B cell (primary cell): ENCODE data around the gene CDC25A. TPM values are rescaled to one million over a fixed set of nuclear protein-coding genes. Genes with fewer than 3 reads are reported as not detected.

Experiments used
- ATAC-seq: fragments of 200-7000 bp; cut with Tn5 transposase; one replicate; pipeline ENCODE4 v1.10.0; 2021; ENCODE audit warnings: low read depth, mild to moderate bottlenecking, moderate number of reproducible peaks, moderate library complexity
- CTCF ChIA-PET: fragments of 350-600 bp; sonication (Branson Sonifier 250); formaldehyde crosslinking; loops from one replicate; lab custom pipeline; 2021; ENCODE audit warnings: antibody characterized with exemption, inconsistent platforms; lab: Charles Lee
- POLR2A ChIA-PET: fragments of 350-600 bp; sonication (Branson Sonifier 250); formaldehyde crosslinking; loops from one replicate; lab custom pipeline; 2021; ENCODE audit warnings: antibody characterized with exemption; lab: Charles Lee
- DNase-seq: peaks from one replicate; pipeline ENCODE4 v3.0.0; 2013
- H2AFZ ChIP-seq: 2 replicates; pipeline ENCODE4 v1.6.1; 2012; ENCODE audit warnings: mild to moderate bottlenecking, low read depth, low read length; ENCODE audit not compliant: insufficient read depth, poor library complexity, severe bottlenecking
- H3K27ac ChIP-seq, 2 donors: 1 replicate in 1 of 2; 2 replicates in 1 of 2; pipeline ENCODE4 v1.5.1; 2012 to 2013; ENCODE audit warnings: low read length in 2 of 2, mild to moderate bottlenecking in 2 of 2, moderate library complexity in 1 of 2
- H3K27me3 ChIP-seq, 4 experiments: fragments of 200-600 bp in 1 of 4; sonication (generic) in 1 of 4; replicated peaks in 1 of 4; 1 replicate in 2 of 4; 2 replicates in 2 of 4; pipeline versions ENCODE4 v1.6.1 to v1.7.0; 2013 to 2016; ENCODE audit warnings: low read length in 3 of 4, mild to moderate bottlenecking in 2 of 4, mixed read lengths in 1 of 4, moderate library complexity in 1 of 4; ENCODE audit not compliant: insufficient read depth in 4 of 4, control insufficient read depth in 3 of 4; ENCODE audit errors: control extremely low read depth in 1 of 4
- H3K36me3 ChIP-seq, 2 experiments: replicated peaks in 1 of 2; 1 replicate in 1 of 2; 2 replicates in 1 of 2; pipeline versions ENCODE4 v1.6.1 to v1.7.1; 2013; ENCODE audit warnings: low read length in 1 of 2; ENCODE audit not compliant: insufficient read depth in 2 of 2, control insufficient read depth in 1 of 2; ENCODE audit errors: control extremely low read depth in 1 of 2, extremely low read depth in 1 of 2
- H3K4me1 ChIP-seq, 2 donors: fragments of 200-600 bp in 1 of 2; sonication (generic) in 1 of 2; 1 replicate in 1 of 2; 2 replicates in 1 of 2; pipeline versions ENCODE4 v1.5.1 to v1.6.1; 2013 to 2017; ENCODE audit warnings: low read length in 2 of 2; ENCODE audit not compliant: control insufficient read depth in 2 of 2, insufficient read depth in 2 of 2
- H3K4me2 ChIP-seq: replicated peaks from 2 replicates; pipeline ENCODE3; 2012; ENCODE audit warnings: mild to moderate bottlenecking, low read depth, low read length; ENCODE audit not compliant: poor library complexity, severe bottlenecking
- H3K4me3 ChIP-seq, 5 experiments: fragments of 200-600 bp in 1 of 5; sonication (generic) in 1 of 5; 1 replicate in 3 of 5; 2 replicates in 2 of 5; pipeline versions ENCODE4 v1.5.1 to v1.7.0; 2011 to 2016; ENCODE audit warnings: low read length in 4 of 5, mild to moderate bottlenecking in 4 of 5, low read depth in 2 of 5, control low read depth in 1 of 5, moderate library complexity in 1 of 5; ENCODE audit not compliant: insufficient read depth in 1 of 5; ENCODE audit errors: control extremely low read depth in 1 of 5, extremely low read depth in 1 of 5
- H3K79me2 ChIP-seq: fragments of 200-600 bp; sonication (generic); one replicate; pipeline ENCODE4 v1.6.0; 2016; ENCODE audit warnings: low read length; ENCODE audit not compliant: control insufficient read depth, insufficient read depth
- H3K9ac ChIP-seq: fragments of 200-600 bp; sonication (generic); 2 replicates; pipeline ENCODE4 v1.6.1; 2017; ENCODE audit warnings: mild to moderate bottlenecking, low read length, moderate library complexity
- H3K9me3 ChIP-seq, 3 donors: one replicate each; pipeline versions ENCODE4 v1.6.1 to v1.7.1; 2013; ENCODE audit warnings: low read length in 2 of 3; ENCODE audit not compliant: control insufficient read depth in 2 of 3, insufficient read depth in 1 of 3; ENCODE audit errors: control extremely low read depth in 1 of 3
- H4K20me1 ChIP-seq: 2 replicates; pipeline ENCODE4 v1.6.0; 2012; ENCODE audit warnings: mild to moderate bottlenecking, low read length; ENCODE audit not compliant: insufficient read depth, control insufficient read depth, poor library complexity, severe bottlenecking
- H3K27ac Mint-ChIP-seq: one replicate; pipeline ENCODE4 v1.8.0; 2021; ENCODE audit warnings: mixed read lengths
- H3K27me3 Mint-ChIP-seq: one replicate; pipeline ENCODE4 v1.8.0; 2021; ENCODE audit warnings: mixed read lengths
- H3K4me1 Mint-ChIP-seq: one replicate; pipeline ENCODE4 v1.8.0; 2021; ENCODE audit warnings: mixed read lengths
- H3K4me3 Mint-ChIP-seq: one replicate; pipeline ENCODE4 v1.8.0; 2021; ENCODE audit warnings: mixed read lengths
- H3K9me3 Mint-ChIP-seq: one replicate; pipeline ENCODE4 v1.8.0; 2022; ENCODE audit warnings: mixed read lengths; ENCODE audit not compliant: insufficient read depth
- CTCF ChIP-seq: fragments of 200-600 bp; IDR thresholded peaks from one replicate; pipeline ENCODE4 v1.8.0; 2022; ENCODE audit warnings: antibody characterized with exemption, mild to moderate bottlenecking
- EZH2 ChIP-seq: IDR thresholded peaks from 2 replicates; pipeline ENCODE4 v1.6.1; 2012; ENCODE audit warnings: borderline replicate concordance, low read depth, mild to moderate bottlenecking, moderate library complexity, low read length; ENCODE audit not compliant: insufficient read depth, poor library complexity, severe bottlenecking
- WGBS: methylation state at CpG from one replicate; pipeline ENCODE4 v1.1.5; 2013; ENCODE audit warnings: missing lambda C conversion rate; ENCODE audit not compliant: insufficient coverage; 5-methylcytosine and 5-hydroxymethylcytosine counted together
- intact Hi-C: fragments of 100-400 bp; cut with micrococcal nuclease; formaldehyde crosslinking; loops from one replicate; pipeline ENCODE4 v1.10.0; 2022
- polyA plus RNA-seq: library from polyadenylated mRNA; depleted of rRNA; stranded (reverse); fragments of >200 nt; gene quantifications from 2 replicates; pipeline ENCODE4 v1.2.3, GENCODE V29; 2012
- total RNA-seq, 2 donors: library from RNA; stranded (reverse); fragments of 120-200 nt in 1 of 2; gene quantifications; 1 replicate in 1 of 2; 2 replicates in 1 of 2; pipeline versions ENCODE4 v1.2.3 to v1.2.4, GENCODE V29; 2013 to 2022

Gene CDC25A
- total and polyA plus RNA-seq, 2 donors (not counting 1 experiment from before 2014, with no cell fraction given): 0.07 to 0.27 TPM

GRCh38 chr3:48156163-48156562 lies 32.1 kb downstream of the CDC25A start:
- Histone ChIP-seq H3K4me1 (no peaks in the 10 kb centered on the region), H4K20me1 (no peaks in the 10 kb centered on the region), H3K9me3 (no peaks in the 10 kb centered on the region), H3K36me3 (no peaks in the 10 kb centered on the region), H3K4me2 (no peak overlapping the region), H3K9ac (no peak overlapping the region), H3K4me3 (no peak overlapping the region), H3K79me2 (no peaks in the 10 kb centered on the region), H3K27me3 (no peaks in the 10 kb centered on the region), H3K27ac (no peak overlapping the region), H2AFZ (no peak overlapping the region)
- Mint-ChIP-seq H3K4me1 (no peaks in the 10 kb centered on the region), H3K27me3 (no peaks in the 10 kb centered on the region), H3K9me3 (no peaks in the 10 kb centered on the region), H3K4me3 (no peak overlapping the region), H3K27ac (no peak overlapping the region)
- ATAC-seq (no peak), DNase-seq (no peak)
- no CpG with 5 or more reads among the region's 2 CpGs for WGBS
- intact Hi-C loops: no loop called here
- POLR2A ChIA-PET: no interaction called here
- CTCF ChIA-PET: interaction anchor here (0.7 kb wide), 1 partner anchor 289 kb away, joined by 4 read pairs; no protein-coding TSS in a partner anchor
- TF ChIP-seq EZH2: no peak
- TF ChIP-seq CTCF: no peak

- H3K9me3 Mint-ChIP-seq: no peaks in the 10 kb centered on the region
- ChIA-PET POLR2A (no interaction called here), CTCF (no interaction called here)
- no peaks in the 10 kb centered on the region for H3K27me3 Mint-ChIP-seq
- Histone ChIP-seq H3K79me2 (no peaks in the 10 kb centered on the region), H3K9ac (no peak overlapping the region), H4K20me1 (no peaks in the 10 kb centered on the region), H3K9me3 (no peaks in the 10 kb centered on the region), H3K4me3 (no peak overlapping the region), H3K4me1 (no peaks in the 10 kb centered on the region), H3K4me2 (no peak overlapping the region), H2AFZ (no peak overlapping the region), H3K27ac (no peak overlapping the region), H3K27me3 (no peaks in the 10 kb centered on the region), H3K36me3 (no peaks in the 10 kb centered on the region)
- no peak overlapping the region for H3K4me3 Mint-ChIP-seq
- no peaks in the 10 kb centered on the region for H3K4me1 Mint-ChIP-seq
- TF ChIP-seq CTCF (no peak), EZH2 (no peak)
- WGBS: 86% methylated on average over 2 of the region's 2 CpGs
- no peak overlapping the region for H3K27ac Mint-ChIP-seq
- intact Hi-C loops: no loop called here
- DNase-seq: no peak
- ATAC-seq: no peak
Measured at GRCh38 chr3:48155122-48155521, 33.1 kb downstream of the CDC25A start.
